Loucy (cell line): ENCODE results near the gene ATRIP.

Source experiments
- H2AFZ ChIP-seq: fragments of 200-600 bp; sonication (generic); 2 replicates; pipeline ENCODE4 v1.6.0; 2016; ENCODE audit warnings: antibody characterized with exemption, mild to moderate bottlenecking, low read length, moderate library complexity
- H3F3A ChIP-seq: fragments of 200-600 bp; 2 replicates; pipeline ENCODE4 v1.6.0; 2016; ENCODE audit warnings: antibody characterized with exemption, low read depth, mild to moderate bottlenecking
- H3K27me3 ChIP-seq: fragments of 200-600 bp; sonication (generic); 2 replicates; pipeline ENCODE4 v1.6.1; 2014; ENCODE audit warnings: low read length, mild to moderate bottlenecking; ENCODE audit not compliant: insufficient read depth, poor library complexity, severe bottlenecking
- H3K36me3 ChIP-seq: fragments of 200-600 bp; sonication (generic); 2 replicates; pipeline ENCODE4 v1.6.1; 2016; ENCODE audit warnings: low read length; ENCODE audit not compliant: insufficient read depth
- H3K4me1 ChIP-seq: fragments of 200-600 bp; sonication (generic); 2 replicates; pipeline ENCODE4 v1.5.1; 2014; ENCODE audit warnings: low read length, mild to moderate bottlenecking; ENCODE audit not compliant: insufficient read depth, poor library complexity, severe bottlenecking
- H3K4me2 ChIP-seq: fragments of 200-600 bp; sonication (generic); 2 replicates; pipeline ENCODE4 v1.6.0; 2014; ENCODE audit warnings: antibody characterized with exemption, low read length, low read depth, mild to moderate bottlenecking; ENCODE audit not compliant: poor library complexity, severe bottlenecking
- H3K4me3 ChIP-seq: fragments of 200-600 bp; sonication (generic); 2 replicates; pipeline ENCODE4 v1.5.1; 2014; ENCODE audit warnings: low read length, mild to moderate bottlenecking, mixed read lengths; ENCODE audit not compliant: poor library complexity, severe bottlenecking
- H3K79me2 ChIP-seq: fragments of 200-600 bp; sonication (generic); 2 replicates; pipeline ENCODE4 v1.6.1; 2014; ENCODE audit warnings: low read length; ENCODE audit not compliant: insufficient read depth
- H3K9ac ChIP-seq: fragments of 200-600 bp; sonication (generic); 2 replicates; pipeline ENCODE4 v1.6.0; 2014; ENCODE audit warnings: mild to moderate bottlenecking, low read depth, low read length, moderate library complexity; ENCODE audit not compliant: poor library complexity, severe bottlenecking
- H3K9me2 ChIP-seq: fragments of 200-600 bp; sonication (generic); replicated peaks from 2 replicates; pipeline ENCODE4 v1.6.1; 2016; ENCODE audit warnings: low read depth, low read length, mixed read lengths
- H3K9me3 ChIP-seq: fragments of 200-600 bp; sonication (generic); 2 replicates; pipeline ENCODE4 v1.6.1; 2014; ENCODE audit warnings: mild to moderate bottlenecking, antibody characterized with exemption, low read length, low read depth; ENCODE audit not compliant: insufficient read depth
- H4K20me1 ChIP-seq: fragments of 200-600 bp; sonication (generic); 2 replicates; pipeline ENCODE4 v1.6.0; 2014; ENCODE audit warnings: antibody characterized with exemption, low read length, mild to moderate bottlenecking; ENCODE audit not compliant: insufficient read depth, poor library complexity, severe bottlenecking
- EZH2phosphoT487 ChIP-seq: fragments of 200-600 bp; IDR thresholded peaks from 2 replicates; pipeline ENCODE4 v1.6.1; 2018; ENCODE audit warnings: antibody characterized with exemption, mild to moderate bottlenecking, moderate library complexity, borderline replicate concordance
- TF ChIP-seq, protein P1 (sequence below): fragments of 200-600 bp; sonication (generic); conservative IDR thresholded peaks from 2 replicates; pipeline ENCODE4 v1.5.1; 2014; ENCODE audit warnings: mild to moderate bottlenecking, antibody characterized with exemption, low read length

The ATRIP gene

DNA sequence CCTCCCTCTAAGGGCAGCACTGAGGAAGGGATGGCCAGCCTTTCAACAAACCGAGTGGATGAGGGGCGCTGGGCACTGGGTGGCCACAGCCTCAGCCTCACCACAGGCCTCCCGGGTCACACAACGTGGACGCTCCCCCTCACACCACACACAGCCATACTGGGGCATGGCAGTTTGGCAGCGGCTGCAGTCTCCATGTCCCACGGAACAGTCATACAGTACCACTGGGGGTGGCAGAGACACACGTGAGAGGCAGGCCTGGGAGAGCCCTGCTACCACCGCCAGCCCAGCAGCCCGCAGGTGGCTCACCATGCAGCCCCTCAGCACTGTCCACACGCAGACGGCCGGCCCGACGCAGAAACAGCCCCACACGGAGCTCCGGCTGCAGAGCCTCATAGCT, 28.4 kb upstream of the ATRIP start:
- Histone ChIP-seq H4K20me1 (peaks cover 7% of the 10 kb centered on the region), H3K36me3 (peaks cover 61% of the 10 kb centered on the region; the same call in 1 of the 2 replicates), H3K4me2 (no peak overlapping the region)

DNA sequence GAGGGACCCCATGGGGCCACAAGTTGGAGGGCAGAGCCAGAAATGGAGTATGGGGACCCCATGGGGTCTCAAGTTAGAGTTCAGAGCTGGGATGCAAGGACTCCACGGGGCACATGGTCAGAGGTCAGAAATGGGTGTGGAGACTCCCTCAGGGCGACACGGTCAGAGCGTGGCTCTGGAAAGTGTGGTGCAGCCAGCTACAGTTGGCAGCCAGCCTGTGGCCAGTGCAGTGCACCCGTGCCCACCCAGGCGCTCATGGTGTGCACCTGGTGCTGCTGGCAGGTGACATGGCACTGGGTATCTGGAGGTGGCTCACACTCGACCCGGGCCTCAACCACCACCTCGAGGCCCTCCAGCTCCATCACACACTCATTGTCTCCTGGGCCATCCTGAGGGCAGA, 27.9 kb upstream of the ATRIP start:
- H4K20me1 ChIP-seq: peaks cover 8% of the 10 kb centered on the region

More for the DNA sequence above, 28.4 kb upstream of the ATRIP start:
- Histone ChIP-seq H3K9me2 (no peaks in the 10 kb centered on the region), H3K79me2 (peaks cover 15% of the 10 kb centered on the region; the same call in 1 of the 2 replicates), H3K9ac (no peak overlapping the region), H3K9me3 (no peaks in the 10 kb centered on the region), H3K27me3 (no peaks in the 10 kb centered on the region), H3K4me1 (no peaks in the 10 kb centered on the region), H3F3A (no peaks in the 10 kb centered on the region), H3K4me3 (no peak overlapping the region), H2AFZ (no peak overlapping the region)
- no peak for TF ChIP-seq EZH2phosphoT487
- TF ChIP-seq, protein P1, sequence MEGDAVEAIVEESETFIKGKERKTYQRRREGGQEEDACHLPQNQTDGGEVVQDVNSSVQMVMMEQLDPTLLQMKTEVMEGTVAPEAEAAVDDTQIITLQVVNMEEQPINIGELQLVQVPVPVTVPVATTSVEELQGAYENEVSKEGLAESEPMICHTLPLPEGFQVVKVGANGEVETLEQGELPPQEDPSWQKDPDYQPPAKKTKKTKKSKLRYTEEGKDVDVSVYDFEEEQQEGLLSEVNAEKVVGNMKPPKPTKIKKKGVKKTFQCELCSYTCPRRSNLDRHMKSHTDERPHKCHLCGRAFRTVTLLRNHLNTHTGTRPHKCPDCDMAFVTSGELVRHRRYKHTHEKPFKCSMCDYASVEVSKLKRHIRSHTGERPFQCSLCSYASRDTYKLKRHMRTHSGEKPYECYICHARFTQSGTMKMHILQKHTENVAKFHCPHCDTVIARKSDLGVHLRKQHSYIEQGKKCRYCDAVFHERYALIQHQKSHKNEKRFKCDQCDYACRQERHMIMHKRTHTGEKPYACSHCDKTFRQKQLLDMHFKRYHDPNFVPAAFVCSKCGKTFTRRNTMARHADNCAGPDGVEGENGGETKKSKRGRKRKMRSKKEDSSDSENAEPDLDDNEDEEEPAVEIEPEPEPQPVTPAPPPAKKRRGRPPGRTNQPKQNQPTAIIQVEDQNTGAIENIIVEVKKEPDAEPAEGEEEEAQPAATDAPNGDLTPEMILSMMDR: no peak

DNA sequence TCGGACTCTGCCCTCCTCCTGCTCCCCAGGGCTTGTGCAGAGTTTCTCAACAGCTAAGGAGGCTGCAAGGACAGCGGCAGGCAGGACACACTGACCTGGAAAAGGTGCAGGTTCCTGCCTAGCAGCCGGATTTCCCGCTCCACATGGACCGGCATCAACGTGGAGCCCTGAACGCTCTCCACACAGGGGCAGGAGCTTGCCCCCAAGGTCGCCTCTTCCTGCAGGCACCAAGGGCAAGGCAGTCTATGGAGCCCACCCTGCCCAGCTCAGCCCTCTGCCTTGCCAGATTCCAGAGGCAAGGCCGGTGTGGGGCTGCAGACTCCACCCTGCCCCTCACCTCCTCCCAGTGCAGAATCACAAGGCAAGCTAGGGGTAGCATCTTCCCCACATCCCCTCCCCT, 27.4 kb upstream of the ATRIP start:
- no peak overlapping the region for H3K9ac ChIP-seq

More for the DNA sequence above, 27.9 kb upstream of the ATRIP start:
- H3K27me3 ChIP-seq: no peaks in the 10 kb centered on the region
- no peak overlapping the region for H2AFZ ChIP-seq
- no peaks in the 10 kb centered on the region for H3K9me3 ChIP-seq
- H3K79me2 ChIP-seq: peaks cover 21% of the 10 kb centered on the region; the same call in 1 of the 2 replicates
- no peaks in the 10 kb centered on the region for H3F3A ChIP-seq
- no peaks in the 10 kb centered on the region for H3K4me1 ChIP-seq
- H3K36me3 ChIP-seq: peaks cover 58% of the 10 kb centered on the region; the same call in 1 of the 2 replicates
- H3K9ac ChIP-seq: no peak overlapping the region
- no peak overlapping the region for H3K4me3 ChIP-seq
- no peak overlapping the region for H3K4me2 ChIP-seq
- TF ChIP-seq, protein P1: no peak
- no peak for TF ChIP-seq EZH2phosphoT487
- H3K9me2 ChIP-seq: no peaks in the 10 kb centered on the region

More for the DNA sequence above, 27.4 kb upstream of the ATRIP start:
- peaks cover 26% of the 10 kb centered on the region; the same call in 1 of the 2 replicates for H3K79me2 ChIP-seq
- no peaks in the 10 kb centered on the region for H3K27me3 ChIP-seq
- no peaks in the 10 kb centered on the region for H3K9me3 ChIP-seq
- peaks cover 54% of the 10 kb centered on the region; the same call in 1 of the 2 replicates for H3K36me3 ChIP-seq
- H3K4me2 ChIP-seq: no peak overlapping the region
- H3K4me3 ChIP-seq: no peak overlapping the region
- no peaks in the 10 kb centered on the region for H3K9me2 ChIP-seq
- no peaks in the 10 kb centered on the region for H3F3A ChIP-seq
- H4K20me1 ChIP-seq: peaks cover 12% of the 10 kb centered on the region
- H2AFZ ChIP-seq: no peak overlapping the region
- TF ChIP-seq, protein P1: no peak
- TF ChIP-seq EZH2phosphoT487: no peak
- H3K4me1 ChIP-seq: no peaks in the 10 kb centered on the region
